Measurements from ENCODE around the gene THOC1.
"Not testable (repeated sequence)": the region's sequence is repeated elsewhere in the genome, so short reads cannot be mapped to it uniquely, and the experiment has no call there.

THOC1 gene

GRCh38 chr18:267688-268552, at the start of gene THOC1:
TSS of gene THOC1 (minus strand) at chr18:268047. CDS start at chr18:268019, 28 bp downstream.
- peak; percentile 97 for DNase-seq

DNA sequence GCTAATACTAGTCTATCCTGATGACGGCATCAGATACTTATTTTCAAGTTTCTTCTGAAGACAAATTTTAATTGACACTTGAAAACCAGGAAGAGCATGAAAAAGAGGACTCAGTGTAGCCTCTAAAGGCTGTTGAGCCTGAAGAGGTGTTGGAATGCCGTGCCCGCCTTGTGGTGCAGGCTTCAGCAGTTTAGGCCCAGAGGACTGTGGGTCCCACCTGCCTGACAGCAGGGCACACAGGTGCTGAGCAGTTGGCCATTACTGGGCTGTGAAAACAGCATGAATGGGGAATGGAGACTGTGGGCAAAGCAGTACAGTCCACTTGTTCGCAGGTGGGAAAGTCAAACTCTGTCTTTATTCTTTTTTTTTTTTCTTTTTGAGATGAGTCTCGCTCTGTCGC, 49.8 kb upstream of the THOC1 start:
- DNase-seq, result no peak

- DNase-seq, result no peak
These were observed 48.5 kb upstream of the THOC1 start for GRCh38 chr18:316393-316792.

- DNase-seq, result no peak
These were observed 46.1 kb upstream of the THOC1 start for GRCh38 chr18:313931-314330.

DNA sequence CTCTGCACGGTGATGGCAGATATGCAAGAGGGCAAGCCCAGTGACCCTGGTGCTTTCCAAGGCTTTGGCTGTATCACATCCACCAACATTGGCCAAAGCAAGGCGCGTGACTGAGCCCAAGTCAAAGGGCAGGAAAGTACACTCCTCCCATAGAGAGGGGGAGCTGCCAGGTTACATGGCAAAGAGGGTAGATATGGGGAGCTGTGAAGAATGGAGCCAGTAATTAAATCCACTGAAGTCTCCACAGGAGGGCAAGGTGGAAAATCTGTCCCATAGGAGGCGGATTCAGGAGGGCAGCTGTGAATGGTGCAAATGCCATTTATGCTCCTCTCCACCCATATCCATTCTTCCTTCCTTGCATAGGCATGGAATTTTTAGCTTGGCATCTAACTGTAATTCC, 44.6 kb upstream of the THOC1 start:
- DNase-seq, result no peak

DNA sequence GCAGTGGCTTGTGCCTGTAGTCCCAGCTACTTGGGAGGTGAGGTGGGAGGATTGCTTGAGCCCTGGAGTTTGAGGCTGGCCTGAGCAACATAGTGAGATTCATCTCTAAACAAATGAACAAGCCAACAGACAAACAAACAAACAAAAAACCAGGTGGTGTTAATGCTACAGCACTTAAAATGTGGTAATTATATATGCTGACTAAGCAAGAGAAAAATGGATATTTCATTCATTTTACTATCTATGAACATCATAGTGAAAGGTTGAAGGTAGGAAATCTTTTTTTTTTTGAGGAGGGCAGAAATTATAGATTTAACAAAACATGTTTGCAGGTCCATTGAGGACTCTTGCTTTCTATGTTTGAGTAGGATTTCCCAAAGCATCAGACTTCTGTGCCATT, 42.2 kb upstream of the THOC1 start:
- DNase-seq, result no peak

GRCh38 chr18:308086-308485, 40.2 kb upstream of the THOC1 start:
- not testable (repeated sequence) for DNase-seq

DNA sequence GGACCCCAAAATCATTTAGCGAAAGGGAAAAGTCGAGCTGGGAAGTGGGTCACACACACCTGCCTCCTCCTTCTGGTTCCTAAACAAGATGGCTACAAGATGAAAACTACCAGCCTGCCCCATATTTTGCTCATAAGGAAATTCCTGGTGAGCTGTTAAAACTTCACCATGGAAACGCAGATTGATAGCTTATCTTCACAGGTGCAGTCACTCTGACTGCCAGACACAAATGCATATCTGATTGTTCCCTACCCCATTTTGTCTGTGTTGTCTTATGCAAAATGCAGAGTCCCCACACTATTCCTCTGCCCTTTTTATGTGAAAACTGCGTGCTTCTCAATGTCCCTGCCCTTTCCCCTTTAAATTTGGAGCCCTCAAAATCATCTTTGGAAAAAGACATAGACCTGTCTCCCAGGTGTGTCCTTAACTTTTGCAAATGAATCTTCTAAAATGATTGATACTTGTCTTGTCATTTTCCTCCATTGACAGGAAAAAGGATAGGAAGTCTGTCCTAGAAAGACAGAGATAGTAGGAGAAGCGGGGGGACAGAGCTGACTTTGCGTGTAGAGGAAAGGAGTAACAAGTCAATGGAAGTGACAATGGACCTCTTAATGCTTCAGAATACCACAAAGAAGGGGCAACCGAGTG, 38.9 kb upstream of the THOC1 start:
- DNase-seq, result no peak

GRCh38 chr18:305003-305501, 37.2 kb upstream of the THOC1 start:
- no peak for DNase-seq

GRCh38 chr18:303607-304006, 35.8 kb upstream of the THOC1 start:
- DNase-seq, result no peak

- DNase-seq, result no peak
These were observed 35.2 kb upstream of the THOC1 start for GRCh38 chr18:303011-303410.

- no peak for DNase-seq
These were observed 34.2 kb upstream of the THOC1 start for GRCh38 chr18:302097-302496.

GRCh38 chr18:297936-298335, 30.1 kb upstream of the THOC1 start:
- DNase-seq, result no peak

- no peak for DNase-seq
These were observed 28.1 kb upstream of the THOC1 start for GRCh38 chr18:295756-296490.

- DNase-seq, result no peak
These were observed 26.7 kb upstream of the THOC1 start for GRCh38 chr18:294566-294965.

DNA sequence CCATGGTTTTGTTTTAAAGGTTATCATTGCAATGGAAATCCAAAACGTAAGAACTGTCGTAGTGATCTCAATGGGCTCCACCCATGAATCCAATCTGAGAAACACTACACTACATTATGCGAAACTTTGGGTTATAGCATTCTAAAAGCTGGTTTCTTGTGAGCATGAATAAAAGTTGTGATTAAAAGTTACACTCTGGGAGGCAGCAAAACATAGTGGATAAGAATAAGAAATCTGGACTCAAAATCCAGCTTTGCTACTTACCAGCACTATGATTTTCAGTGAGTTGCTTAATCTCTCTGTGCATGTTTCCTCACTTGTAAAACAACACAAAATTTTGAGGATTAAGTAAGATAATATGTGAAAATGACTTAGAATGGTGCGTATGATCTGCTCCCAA, 25.7 kb upstream of the THOC1 start:
- no peak for DNase-seq

DNA sequence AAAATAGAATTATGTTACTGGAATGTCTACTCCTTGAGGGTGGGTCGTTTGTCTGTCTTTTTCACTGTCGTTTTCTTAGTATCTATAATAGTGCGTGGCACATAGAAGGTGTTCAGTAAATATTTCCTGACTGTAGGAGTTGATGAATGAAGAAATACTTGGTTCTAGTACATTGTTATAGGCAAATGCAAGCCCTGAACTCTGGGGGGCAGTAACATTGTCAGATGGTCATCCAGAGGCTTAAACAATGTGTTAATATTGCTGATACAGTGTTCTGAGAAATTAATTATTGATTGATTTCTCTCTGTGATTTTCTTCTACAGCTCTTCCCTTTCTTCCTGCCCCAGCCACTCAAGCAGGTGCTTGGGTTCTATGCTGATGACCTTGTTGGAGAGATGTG, 24.4 kb upstream of the THOC1 start:
- no peak for DNase-seq

GRCh38 chr18:289970-290369, 22.1 kb upstream of the THOC1 start:
- not testable (repeated sequence) for DNase-seq

GRCh38 chr18:289026-289425, 21.2 kb upstream of the THOC1 start:
- DNase-seq, result no peak

- no peak for DNase-seq
These were observed 18.9 kb upstream of the THOC1 start for GRCh38 chr18:286515-287310.

GRCh38 chr18:285817-286216, 18.0 kb upstream of the THOC1 start:
- DNase-seq, result no peak

- no peak for DNase-seq
These were observed 7.6 kb upstream of the THOC1 start for GRCh38 chr18:275486-275885.

GRCh38 chr18:274313-274712, 6.5 kb upstream of the THOC1 start:
- DNase-seq, result no peak

Measured in stimulated activated CD4-positive, alpha-beta T cell treated with anti-CD3 and anti-CD28 coated beads, Interleukin-1b, Interleukin-23, amount 100 ng/mL, for 48 hours (primary cell).